Fibroblast of lung (primary cell): Measurements from ENCODE around the gene BOD1L2. TPM values are rescaled to one million over a fixed set of nuclear protein-coding genes. Genes with fewer than 3 reads are reported as not detected.

ENCODE experiments used
- DNase-seq, 2 donors: peaks; one replicate each; pipeline versions ENCODE4 v3.0.0 to v3.0.0-alpha.2; 2010; ENCODE audit warnings: low read depth in 2 of 2
- H2AFZ ChIP-seq: 2 replicates; pipeline ENCODE4 v1.5.1; 2012; ENCODE audit warnings: low read length, control low read depth, inconsistent platforms
- H3K27ac ChIP-seq: 2 replicates; pipeline ENCODE4 v1.5.1; 2011; ENCODE audit warnings: low read length, control low read depth; ENCODE audit not compliant: insufficient read depth
- H3K27me3 ChIP-seq: 2 replicates; pipeline ENCODE4 v1.5.1; 2011; ENCODE audit warnings: mild to moderate bottlenecking, low read length; ENCODE audit not compliant: control insufficient read depth, insufficient read depth
- H3K36me3 ChIP-seq: 2 replicates; pipeline ENCODE4 v1.5.1; 2011; ENCODE audit warnings: low read length; ENCODE audit not compliant: control insufficient read depth, insufficient read depth
- H3K4me1 ChIP-seq: 2 replicates; pipeline ENCODE4 v1.5.1; 2011; ENCODE audit warnings: low read length; ENCODE audit not compliant: control insufficient read depth, insufficient read depth; ENCODE audit errors: extremely low read depth
- H3K4me2 ChIP-seq: 2 replicates; pipeline ENCODE4 v1.5.1; 2011; ENCODE audit warnings: low read length, control low read depth; ENCODE audit not compliant: insufficient read depth; ENCODE audit errors: extremely low read depth
- H3K4me3 ChIP-seq, 4 experiments: fragments of 200-600 bp in 1 of 4; sonication (generic) in 1 of 4; replicated peaks in 1 of 4; 2 replicates each; pipeline ENCODE4 v1.5.1; 2011 to 2016; ENCODE audit warnings: low read length in 4 of 4, low read depth in 3 of 4, mild to moderate bottlenecking in 3 of 4, control low read depth in 2 of 4, inconsistent platforms in 1 of 4, mixed read lengths in 1 of 4; ENCODE audit not compliant: insufficient read depth in 1 of 4; ENCODE audit errors: control extremely low read depth in 1 of 4
- H3K79me2 ChIP-seq: 2 replicates; pipeline ENCODE4 v1.5.1; 2012; ENCODE audit warnings: mild to moderate bottlenecking, low read length, inconsistent platforms; ENCODE audit not compliant: control insufficient read depth, insufficient read depth
- H3K9ac ChIP-seq: 2 replicates; pipeline ENCODE4 v1.5.1; 2011; ENCODE audit warnings: mild to moderate bottlenecking, low read length, control low read depth; ENCODE audit not compliant: insufficient read depth
- H3K9me3 ChIP-seq: 2 replicates; pipeline ENCODE4 v1.5.1; 2012; ENCODE audit warnings: low read depth, low read length; ENCODE audit not compliant: control insufficient read depth, insufficient read depth
- H4K20me1 ChIP-seq: 2 replicates; pipeline ENCODE4 v1.5.1; 2011; ENCODE audit warnings: low read length; ENCODE audit not compliant: control insufficient read depth, insufficient read depth; ENCODE audit errors: extremely low read depth
- EZH2 ChIP-seq: IDR thresholded peaks from 2 replicates; pipeline ENCODE4 v1.5.1; 2012; ENCODE audit warnings: low read length, control low read depth, mild to moderate bottlenecking; ENCODE audit errors: missing control alignments
- polyA plus RNA-seq, 2 donors: library from polyadenylated mRNA; depleted of rRNA in 1 of 2; stranded (reverse) in 1 of 2; unstranded in 1 of 2; fragments of >200 nt; gene quantifications; 2 replicates each; pipeline ENCODE4 v1.2.1, GENCODE V29; 2011 to 2012; ENCODE audit warnings: missing spikeins in 1 of 2
- total RNA-seq: library from RNA; depleted of rRNA; stranded (reverse); fragments of >200 nt; gene quantifications from 2 replicates; pipeline ENCODE4 v1.2.1, GENCODE V29; 2014
- TF ChIP-seq, protein P1 (sequence below), 2 donors: IDR thresholded peaks in 1 of 2; conservative IDR thresholded peaks in 1 of 2; 1 replicate in 1 of 2; 2 replicates in 1 of 2; pipeline ENCODE4 v1.5.1; 2011 to 2012; ENCODE audit warnings: low read length in 2 of 2, control low read depth in 1 of 2, inconsistent platforms in 1 of 2, low read depth in 1 of 2, mild to moderate bottlenecking in 1 of 2

BOD1L2 gene
- total and polyA plus RNA-seq, 2 donors (not counting 1 experiment from before 2014, with no cell fraction given), result not detected

DNA sequence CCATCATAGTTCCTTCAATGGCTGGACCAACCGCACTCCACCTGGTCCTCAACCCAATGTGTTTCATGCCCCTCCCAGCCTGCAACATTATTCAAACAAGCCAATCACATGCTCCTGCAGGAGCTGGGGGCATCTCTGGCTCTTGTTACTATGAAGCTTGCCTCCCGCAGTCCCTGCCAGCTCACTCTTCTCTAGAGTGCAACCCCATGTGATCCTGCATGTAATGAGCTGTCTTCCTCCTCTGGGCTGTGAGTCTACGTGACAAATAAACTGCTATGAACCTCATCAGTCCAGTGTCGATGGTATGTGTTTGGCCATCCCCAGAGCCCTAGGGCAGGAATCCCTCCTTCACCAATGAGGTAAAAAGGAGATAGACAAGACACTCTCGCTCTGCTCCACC is 15.8 kb upstream of the BOD1L2 start:
- H4K20me1 ChIP-seq, result no peaks in the 10 kb centered on the region
- H3K4me1 ChIP-seq, result no peaks in the 10 kb centered on the region
- no peak overlapping the region for H3K9ac ChIP-seq
- H3K4me3 ChIP-seq, result no peak overlapping the region
- TF ChIP-seq, protein P1, sequence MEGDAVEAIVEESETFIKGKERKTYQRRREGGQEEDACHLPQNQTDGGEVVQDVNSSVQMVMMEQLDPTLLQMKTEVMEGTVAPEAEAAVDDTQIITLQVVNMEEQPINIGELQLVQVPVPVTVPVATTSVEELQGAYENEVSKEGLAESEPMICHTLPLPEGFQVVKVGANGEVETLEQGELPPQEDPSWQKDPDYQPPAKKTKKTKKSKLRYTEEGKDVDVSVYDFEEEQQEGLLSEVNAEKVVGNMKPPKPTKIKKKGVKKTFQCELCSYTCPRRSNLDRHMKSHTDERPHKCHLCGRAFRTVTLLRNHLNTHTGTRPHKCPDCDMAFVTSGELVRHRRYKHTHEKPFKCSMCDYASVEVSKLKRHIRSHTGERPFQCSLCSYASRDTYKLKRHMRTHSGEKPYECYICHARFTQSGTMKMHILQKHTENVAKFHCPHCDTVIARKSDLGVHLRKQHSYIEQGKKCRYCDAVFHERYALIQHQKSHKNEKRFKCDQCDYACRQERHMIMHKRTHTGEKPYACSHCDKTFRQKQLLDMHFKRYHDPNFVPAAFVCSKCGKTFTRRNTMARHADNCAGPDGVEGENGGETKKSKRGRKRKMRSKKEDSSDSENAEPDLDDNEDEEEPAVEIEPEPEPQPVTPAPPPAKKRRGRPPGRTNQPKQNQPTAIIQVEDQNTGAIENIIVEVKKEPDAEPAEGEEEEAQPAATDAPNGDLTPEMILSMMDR (conservative IDR thresholded peaks at IDR 0.05 in 1 of 2, IDR thresholded peaks at IDR 0.05 in 1 of 2; ENCODE audit: low read depth in 1 of 2, low read length in 2 of 2), result no peak
- TF ChIP-seq EZH2, result no peak
- H3K79me2 ChIP-seq, result no peaks in the 10 kb centered on the region
- H3K9me3 ChIP-seq, result no peaks in the 10 kb centered on the region
- no peaks in the 10 kb centered on the region for H3K36me3 ChIP-seq
- no peak overlapping the region for H2AFZ ChIP-seq
- no peaks in the 10 kb centered on the region for H3K27me3 ChIP-seq
- DNase-seq, result no peak
- H3K4me2 ChIP-seq, result no peak overlapping the region
- H3K27ac ChIP-seq, result no peak overlapping the region

- H3K36me3 ChIP-seq, result no peaks in the 10 kb centered on the region
- H3K27me3 ChIP-seq, result no peaks in the 10 kb centered on the region
- no peak overlapping the region for H2AFZ ChIP-seq
- TF ChIP-seq, protein P1 (conservative IDR thresholded peaks at IDR 0.05 in 1 of 2, IDR thresholded peaks at IDR 0.05 in 1 of 2; ENCODE audit: low read depth in 1 of 2, low read length in 2 of 2), result no peak
- no peak for TF ChIP-seq EZH2
- H3K4me1 ChIP-seq, result no peaks in the 10 kb centered on the region
- H3K4me2 ChIP-seq, result no peak overlapping the region
- H3K79me2 ChIP-seq, result no peaks in the 10 kb centered on the region
- no peak for DNase-seq
- no peak overlapping the region for H3K4me3 ChIP-seq
- H3K27ac ChIP-seq, result no peak overlapping the region
- no peak overlapping the region for H3K9ac ChIP-seq
- H4K20me1 ChIP-seq, result no peaks in the 10 kb centered on the region
- H3K9me3 ChIP-seq, result no peaks in the 10 kb centered on the region
Measured at GRCh38 chr18:57131782-57132181, 15.1 kb upstream of the BOD1L2 start.

GRCh38 chr18:57134618-57135135 is 12.2 kb upstream of the BOD1L2 start:
- Histone ChIP-seq H3K36me3 (no peaks in the 10 kb centered on the region), H3K9ac (no peak overlapping the region), H3K9me3 (no peaks in the 10 kb centered on the region), H2AFZ (no peak overlapping the region), H3K27ac (no peak overlapping the region), H3K4me2 (no peak overlapping the region), H3K27me3 (no peaks in the 10 kb centered on the region), H3K4me1 (no peaks in the 10 kb centered on the region), H3K4me3 (no peak overlapping the region), H3K79me2 (no peaks in the 10 kb centered on the region), H4K20me1 (no peaks in the 10 kb centered on the region)
- TF ChIP-seq, protein P1 (conservative IDR thresholded peaks at IDR 0.05 in 1 of 2, IDR thresholded peaks at IDR 0.05 in 1 of 2; ENCODE audit: low read depth in 1 of 2, low read length in 2 of 2), result no peak
- no peak for TF ChIP-seq EZH2
- DNase-seq, result no peak
